ENCODE data around the gene TRIM14.

Gene TRIM14

GRCh38 chr9:98142182-98142907 lies 23.3 kb upstream of the TRIM14 start:
- DNase-seq (ENCODE audit: extremely low read depth, low read depth), result no peak
- TF ChIP-seq CTCF (IDR thresholded peaks at IDR 0.05; ENCODE audit: low read depth, low read length), result no peak

- no peak for DNase-seq (ENCODE audit: extremely low read depth, low read depth)
- TF ChIP-seq CTCF (IDR thresholded peaks at IDR 0.05; ENCODE audit: low read depth, low read length), result no peak
These were observed 21.5 kb upstream of the TRIM14 start for GRCh38 chr9:98140503-98140902.

GRCh38 chr9:98136489-98136888 lies 17.5 kb upstream of the TRIM14 start:
- DNase-seq (ENCODE audit: extremely low read depth, low read depth), result no peak
- no peak for TF ChIP-seq CTCF (IDR thresholded peaks at IDR 0.05; ENCODE audit: low read depth, low read length)

- no peak for TF ChIP-seq CTCF (IDR thresholded peaks at IDR 0.05; ENCODE audit: low read depth, low read length)
- no peak for DNase-seq (ENCODE audit: extremely low read depth, low read depth)
These were observed 16.9 kb upstream of the TRIM14 start for GRCh38 chr9:98135938-98136337.

GRCh38 chr9:98135558-98135934 lies 16.5 kb upstream of the TRIM14 start:
- no peak for DNase-seq (ENCODE audit: extremely low read depth, low read depth)
- TF ChIP-seq CTCF (IDR thresholded peaks at IDR 0.05; ENCODE audit: low read depth, low read length), result no peak

GRCh38 chr9:98134702-98135557 lies 15.9 kb upstream of the TRIM14 start:
- no peak for DNase-seq (ENCODE audit: extremely low read depth, low read depth)
- no peak for TF ChIP-seq CTCF (IDR thresholded peaks at IDR 0.05; ENCODE audit: low read depth, low read length)

Data from AG09319 (cell line).